Lower leg skin (tissue), 4 donors: ENCODE results near the gene SH3YL1. TPM values are rescaled to one million over a fixed set of nuclear protein-coding genes. Genes with fewer than 3 reads are reported as not detected.

Experiments
- DNase-seq, 2 donors: peaks; one replicate each; pipeline ENCODE4 v3.0.0-alpha.2; 2019; ENCODE audit warnings: low spot score in 2 of 2
- H3K4me3 ChIP-seq: fragments of 200-600 bp; sonication (generic); 2 replicates; pipeline ENCODE4 v1.5.1; 2017; ENCODE audit warnings: mild to moderate bottlenecking, low read depth; ENCODE audit not compliant: poor library complexity, severe bottlenecking
- CTCF ChIP-seq, 3 donors: fragments of 450-650 bp; IDR thresholded peaks; one replicate each; pipeline ENCODE4 v1.5.1; 2016; ENCODE audit warnings: antibody characterized with exemption in 3 of 3, mild to moderate bottlenecking in 3 of 3, moderate library complexity in 2 of 3
- POLR2A ChIP-seq, 2 donors: fragments of 450-650 bp; IDR thresholded peaks; one replicate each; pipeline ENCODE4 v1.6.1; 2016 to 2017; ENCODE audit warnings: antibody characterized with exemption in 2 of 2, mild to moderate bottlenecking in 1 of 2, moderate library complexity in 1 of 2
- WGBS, 2 donors: methylation state at CpG; one replicate each; pipeline ENCODE4 v1.1.5; 2018; 5-methylcytosine and 5-hydroxymethylcytosine counted together
- intact Hi-C: fragments of 100-400 bp; cut with DNase I; formaldehyde crosslinking; loops from one replicate; pipeline ENCODE4 v1.15.0; 2023; ENCODE audit warnings: low total_unique reads
- total RNA-seq, 4 donors: library from RNA; depleted of rRNA; stranded (reverse); fragments of >200 nt; gene quantifications; one replicate each; pipeline ENCODE4 v1.1.0, GENCODE V29; 2016

The SH3YL1 gene
- total RNA-seq, 4 donors from 2014 or later, result 106 to 159 (median 124) TPM

GRCh38 chr2:187825-188224 is 76.0 kb downstream of the SH3YL1 start:
- H3K4me3 ChIP-seq, result no peak overlapping the region
- intact Hi-C loops, result no loop called here
- 67 to 75% methylated on average over 2 of the region's 2 CpGs for WGBS, 2 donors
- TF ChIP-seq CTCF (IDR thresholded peaks at IDR 0.05) (no peak), POLR2A (IDR thresholded peaks at IDR 0.05) (no peak)
- no peak for DNase-seq

GRCh38 chr2:185221-185620 is 78.6 kb downstream of the SH3YL1 start:
- 39 to 41% methylated on average over 1 of the region's 1 CpG for WGBS, 2 donors
- TF ChIP-seq CTCF (IDR thresholded peaks at IDR 0.05) (no peak), POLR2A (IDR thresholded peaks at IDR 0.05) (no peak)
- no peak overlapping the region for H3K4me3 ChIP-seq
- no peak for DNase-seq
- intact Hi-C loops, result no loop called here

- H3K4me3 ChIP-seq, result no peak overlapping the region
- TF ChIP-seq POLR2A (IDR thresholded peaks at IDR 0.05), result no peak
- no peak for TF ChIP-seq CTCF (IDR thresholded peaks at IDR 0.05)
- intact Hi-C loops, result no loop called here
- DNase-seq, result no peak
Observed at GRCh38 chr2:184695-185094, 79.1 kb downstream of the SH3YL1 start.

GRCh38 chr2:182509-183122 is 81.2 kb downstream of the SH3YL1 start:
- intact Hi-C loops, result no loop called here
- no peak overlapping the region for H3K4me3 ChIP-seq
- TF ChIP-seq POLR2A (IDR thresholded peaks at IDR 0.05) (no peak), CTCF (IDR thresholded peaks at IDR 0.05) (no peak)
- no peak for DNase-seq

- WGBS, 2 donors, result 28 to 29% methylated on average over 3 of the region's 3 CpGs
- no peak for DNase-seq
- TF ChIP-seq CTCF (IDR thresholded peaks at IDR 0.05), result no peak
- no peak for TF ChIP-seq POLR2A (IDR thresholded peaks at IDR 0.05)
- H3K4me3 ChIP-seq, result no peak overlapping the region
- intact Hi-C loops, result no loop called here
Observed at GRCh38 chr2:180311-180710, 83.5 kb downstream of the SH3YL1 start.

GRCh38 chr2:179886-180285 is 83.9 kb downstream of the SH3YL1 start:
- TF ChIP-seq CTCF (IDR thresholded peaks at IDR 0.05), result no peak
- no peak for TF ChIP-seq POLR2A (IDR thresholded peaks at IDR 0.05)
- DNase-seq, result no peak
- intact Hi-C loops, result no loop called here
- H3K4me3 ChIP-seq, result no peak overlapping the region
